SH-SY5Y (cell line): Measurements from ENCODE around the gene COX7A2.

ENCODE experiments used
- GATA2 ChIP-seq: IDR thresholded peaks from 2 replicates; pipeline ENCODE4 v1.6.1; 2011; ENCODE audit warnings: mild to moderate bottlenecking, low read depth, low read length
- GATA3 ChIP-seq: IDR thresholded peaks from 2 replicates; pipeline ENCODE4 v1.6.1; 2011; ENCODE audit warnings: low read depth, mild to moderate bottlenecking, low read length, moderate library complexity

Gene COX7A2

DNA sequence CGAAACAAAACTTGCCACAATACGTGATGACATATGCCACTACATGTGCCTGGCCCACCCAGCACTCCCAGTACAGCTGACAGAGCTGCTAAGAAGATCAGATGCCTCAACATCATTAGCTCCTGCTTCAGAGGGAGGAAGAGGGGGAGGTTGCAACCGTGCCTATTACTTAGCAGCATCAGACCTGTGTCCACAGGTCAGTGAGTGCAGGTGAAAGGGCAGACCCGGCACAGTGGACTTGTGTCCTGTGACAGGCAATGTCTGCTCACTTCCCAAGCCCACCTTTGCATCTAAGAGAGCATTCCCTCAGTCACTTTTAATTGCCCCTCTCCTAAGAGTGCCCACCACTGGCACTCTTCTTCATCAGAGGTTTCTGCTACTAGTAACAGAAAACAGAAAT lies 28.3 kb downstream of the COX7A2 start:
- TF ChIP-seq GATA2 (no peak), GATA3 (no peak)

DNA sequence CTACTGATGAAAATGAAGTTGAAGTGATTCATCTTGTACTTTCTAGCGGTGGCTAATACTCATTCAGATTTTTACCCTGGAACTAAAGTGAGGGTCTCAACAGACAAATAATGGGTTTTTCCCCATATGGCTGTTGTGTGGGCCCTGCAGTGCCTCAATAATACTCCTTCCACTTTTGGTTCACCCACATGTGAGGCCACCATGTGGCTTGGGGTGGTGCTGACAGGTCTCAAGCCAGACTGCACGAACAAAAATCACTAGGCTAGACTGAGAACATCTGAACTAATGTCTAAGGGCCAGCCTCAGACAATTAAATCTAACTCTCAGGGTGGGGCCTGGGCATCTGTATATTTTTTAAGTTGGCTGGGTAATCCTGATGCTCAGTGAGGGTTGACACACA lies 29.9 kb downstream of the COX7A2 start:
- TF ChIP-seq GATA3, result no peak
- no peak for TF ChIP-seq GATA2

DNA sequence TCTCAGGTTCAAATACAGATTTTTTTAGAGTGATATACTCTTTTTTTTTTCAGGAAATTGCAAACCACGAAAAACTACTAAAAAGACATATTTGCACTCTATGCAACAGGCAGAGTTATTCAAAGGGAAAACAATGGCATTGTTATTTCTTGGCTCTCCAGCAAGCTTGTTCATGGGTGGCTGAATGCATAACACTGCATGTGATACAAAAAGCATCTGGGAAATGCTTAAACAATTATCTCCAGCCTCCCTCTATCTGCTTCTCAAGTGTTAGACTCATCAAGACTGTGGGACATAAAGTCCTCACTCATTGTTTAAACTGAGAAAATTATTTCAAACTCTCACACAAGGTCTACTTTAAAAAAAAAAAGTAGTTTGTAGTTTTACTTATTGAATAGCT lies 30.5 kb downstream of the COX7A2 start:
- TF ChIP-seq GATA2 (no peak), GATA3 (no peak)

DNA sequence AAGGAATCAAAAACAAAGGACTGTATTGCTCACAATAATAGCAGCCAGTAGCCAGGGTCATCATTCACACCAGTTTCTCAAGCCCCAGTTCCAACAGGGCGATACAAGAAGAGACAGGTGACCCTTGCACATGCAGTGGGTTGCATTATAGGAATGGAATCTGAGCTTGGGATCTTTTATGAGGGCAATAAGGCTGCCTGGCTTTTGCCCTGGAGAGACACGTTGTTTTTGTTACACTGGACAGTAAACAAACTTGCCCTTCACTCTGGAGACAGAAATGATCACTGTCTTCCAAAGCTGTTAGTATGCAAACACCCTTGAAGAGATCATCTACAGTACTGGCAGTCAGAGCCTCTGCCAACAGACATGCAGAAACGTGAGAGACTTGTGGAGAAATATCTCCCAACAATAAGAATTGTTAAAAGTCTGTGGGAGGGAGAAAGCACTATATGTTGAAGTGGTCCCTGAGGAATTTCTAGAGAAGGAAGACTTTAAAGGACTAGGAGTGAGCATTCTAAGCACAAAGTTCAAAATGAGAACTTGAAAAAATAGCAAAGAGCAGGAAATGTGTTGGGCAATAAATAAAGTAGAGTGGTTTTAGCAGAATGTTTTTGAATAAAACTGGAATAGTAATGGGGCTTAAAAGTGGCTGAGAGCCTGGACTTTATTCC lies 31.5 kb downstream of the COX7A2 start:
- TF ChIP-seq GATA2, result no peak
- no peak for TF ChIP-seq GATA3

DNA sequence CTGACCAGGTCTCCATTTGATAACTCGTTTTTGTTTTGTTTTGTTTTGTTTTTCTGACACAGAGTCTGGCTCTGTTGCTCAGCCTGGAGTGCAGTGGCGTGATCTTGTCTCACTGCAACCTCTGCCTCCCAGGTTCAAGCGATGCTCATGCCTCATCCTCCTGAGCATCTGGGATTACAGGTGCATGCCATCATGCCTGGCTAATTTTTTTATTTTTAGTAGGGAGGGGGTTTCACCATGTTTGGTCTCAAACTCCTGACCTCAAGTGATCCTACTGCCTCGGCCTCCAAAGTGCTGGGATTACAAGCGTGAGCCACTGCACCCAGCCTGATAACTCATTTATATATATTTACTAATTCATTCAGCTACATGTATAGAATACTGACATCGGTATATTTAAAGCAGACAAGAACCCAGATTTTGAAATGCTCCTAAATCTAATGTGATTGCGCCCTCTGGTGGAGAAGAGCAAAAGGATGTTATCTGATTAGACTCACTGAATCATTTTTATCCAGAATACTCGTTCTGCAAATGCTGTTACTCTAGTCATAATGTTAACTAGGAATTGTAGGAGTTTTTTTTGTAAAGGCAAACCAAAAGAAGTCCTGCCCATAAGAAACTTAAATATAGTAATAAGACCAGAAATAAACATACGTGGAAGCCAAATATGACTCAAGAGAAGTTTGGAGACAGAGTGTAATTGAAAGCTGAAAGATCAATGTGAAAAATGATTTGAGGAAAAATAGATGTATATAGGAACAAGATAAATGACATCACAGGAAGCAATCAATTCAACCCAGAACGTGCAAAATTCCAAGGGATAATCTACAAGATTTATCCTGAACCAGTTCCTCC lies 32.5 kb downstream of the COX7A2 start:
- peak; percentile 80 for TF ChIP-seq GATA3
- TF ChIP-seq GATA2, result peak; percentile 71

DNA sequence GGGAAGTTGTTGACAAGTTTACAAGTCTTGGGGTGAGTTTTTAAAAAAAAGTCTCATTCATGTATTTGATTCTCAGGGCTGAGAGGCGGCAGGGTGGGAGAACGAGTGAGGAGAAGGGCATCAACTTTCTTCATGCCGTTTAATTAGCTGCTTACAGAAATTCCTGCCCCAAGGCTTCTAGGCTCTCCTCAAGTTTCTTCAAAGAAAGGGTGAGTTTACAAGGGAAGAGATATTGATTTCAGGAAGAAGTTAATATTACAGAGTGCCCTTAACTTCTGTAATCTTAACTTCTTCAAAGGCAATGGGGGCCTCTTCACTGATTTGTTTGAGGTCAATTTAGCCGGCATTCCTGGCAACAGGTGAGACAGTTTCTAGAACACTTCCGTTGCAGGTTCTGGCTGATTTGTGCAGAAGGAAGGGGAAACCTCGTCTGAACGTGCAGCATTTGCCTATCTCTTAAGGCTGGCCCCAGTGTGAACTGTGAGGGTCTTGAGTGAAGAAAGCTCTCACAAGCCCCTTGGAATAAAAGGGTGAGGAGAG lies 34.3 kb downstream of the COX7A2 start:
- no peak for TF ChIP-seq GATA2

DNA sequence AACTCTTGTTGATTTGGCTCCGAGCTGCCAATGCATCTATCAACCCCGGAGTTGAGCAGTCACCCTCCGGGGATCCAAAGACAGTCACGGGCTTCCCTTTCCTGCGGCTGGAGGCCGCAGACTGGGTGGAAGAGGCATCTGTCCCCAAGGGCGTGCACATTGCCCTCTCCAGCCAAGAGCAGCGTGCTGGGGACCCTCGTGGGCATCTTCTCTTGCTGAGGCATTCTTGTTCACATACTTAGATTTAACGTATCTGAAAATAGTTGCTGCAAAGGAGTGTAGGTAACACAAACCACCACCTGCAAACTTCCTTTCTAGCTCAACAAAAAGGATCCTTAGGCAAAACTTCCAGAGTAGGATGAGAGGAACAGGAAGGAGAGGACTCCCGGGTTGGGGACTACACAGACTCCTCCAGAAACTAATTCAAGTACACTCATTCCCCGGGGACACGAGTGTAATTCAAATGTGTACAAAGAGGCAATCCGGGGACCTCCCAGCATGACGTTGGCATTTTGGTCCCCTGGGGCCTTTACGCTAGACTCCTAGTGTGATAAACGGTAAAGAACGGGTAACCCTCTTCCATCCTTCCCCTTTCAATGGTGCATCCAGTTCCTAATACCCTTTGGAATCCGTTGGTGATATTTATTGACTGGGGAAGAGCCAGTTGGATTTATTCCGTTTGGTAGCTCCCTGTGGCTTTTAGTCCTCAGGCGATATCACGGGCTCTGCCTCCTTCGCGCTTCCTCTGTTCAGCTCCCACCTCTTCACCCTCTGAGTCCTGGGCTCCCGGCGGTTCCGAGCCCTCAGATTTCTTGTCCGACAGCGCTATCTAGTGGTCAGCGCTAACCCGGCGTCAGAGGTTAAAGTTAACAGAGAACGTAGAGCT lies 35.1 kb downstream of the COX7A2 start:
- TF ChIP-seq GATA3 (no peak), GATA2 (no peak)

DNA sequence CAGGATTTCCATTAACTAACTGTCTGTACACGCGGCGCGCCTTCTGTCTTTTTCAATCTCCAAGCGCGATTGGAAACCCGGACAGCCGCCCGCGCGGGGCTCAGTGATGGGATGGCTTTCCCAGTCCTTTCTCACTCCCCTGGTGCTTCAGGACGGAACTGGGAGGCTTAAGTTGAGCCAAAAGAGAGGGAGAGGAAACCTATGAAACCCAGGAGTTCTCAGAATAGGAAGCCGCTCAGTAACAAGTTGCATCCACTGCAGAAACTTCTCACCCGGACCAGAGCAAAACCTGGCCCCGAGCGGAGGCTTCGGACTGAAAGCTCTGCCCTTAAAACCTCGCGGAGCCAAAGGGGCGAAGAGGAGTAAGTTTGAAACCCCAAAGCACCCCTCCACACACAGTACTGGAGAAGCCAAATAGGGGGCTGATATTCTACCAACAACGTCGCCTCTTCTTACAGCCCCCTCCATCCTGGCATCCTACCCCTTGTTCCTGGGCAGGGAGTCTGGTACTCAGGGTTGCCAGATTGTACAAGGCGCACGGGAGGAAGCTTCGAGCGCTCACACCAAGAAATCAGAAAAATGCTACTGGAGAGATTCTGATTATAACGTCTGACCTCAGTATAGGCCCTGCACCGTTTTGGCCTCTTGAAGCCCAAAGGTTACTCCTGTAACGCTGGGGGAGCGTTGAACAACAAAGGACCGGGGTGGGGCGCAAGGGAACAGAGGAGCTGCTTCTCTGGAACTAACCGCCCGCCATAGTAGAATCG lies 36.8 kb downstream of the COX7A2 start:
- TF ChIP-seq GATA2 (no peak), GATA3 (no peak)

DNA sequence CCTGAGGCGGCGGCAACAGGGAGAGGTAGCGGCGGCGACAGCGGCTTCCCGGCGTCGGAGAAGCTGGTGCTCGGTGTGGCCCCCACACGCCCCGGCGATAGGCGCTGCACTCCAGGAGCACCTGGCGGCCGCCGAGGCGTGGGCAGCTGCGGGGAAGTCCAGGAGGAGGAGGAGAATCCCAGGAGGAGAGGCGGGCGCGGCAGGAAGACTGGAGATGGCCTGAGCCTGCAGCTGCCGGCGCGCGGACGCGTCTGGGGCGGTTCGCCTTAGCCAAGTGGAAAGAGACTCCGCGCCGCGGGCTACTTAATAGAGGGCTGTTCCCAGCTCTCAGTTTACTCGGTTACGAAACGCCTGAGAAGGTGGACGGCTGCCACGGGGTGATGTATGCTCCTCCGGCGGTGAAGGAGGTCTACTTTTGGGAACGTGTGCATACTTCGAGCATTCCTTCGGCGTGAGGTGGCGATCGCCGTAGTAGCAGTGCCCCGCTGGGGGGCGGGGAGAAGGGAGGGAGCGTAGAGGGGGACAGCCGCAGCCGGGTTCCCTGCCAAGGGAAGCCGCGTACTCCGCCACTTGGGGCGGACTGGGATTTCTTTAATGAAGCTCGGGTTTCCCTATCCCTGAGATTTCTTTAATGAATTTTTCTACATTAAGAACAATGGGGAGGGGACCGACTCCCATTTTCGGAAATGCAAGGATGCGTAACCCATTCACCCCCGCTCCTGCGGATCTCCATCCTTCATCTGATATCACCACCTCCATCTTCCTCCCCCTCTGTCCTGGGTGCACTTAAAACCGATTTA lies 37.6 kb downstream of the COX7A2 start, which contains the start of gene COL12A1:
Gene COL12A1, minus strand, starts transcription at position 278 of the 800 bp plus-strand sequence. CDS start 3,261 bp downstream, outside the sequence.
- TF ChIP-seq GATA2 (no peak), GATA3 (no peak)

DNA sequence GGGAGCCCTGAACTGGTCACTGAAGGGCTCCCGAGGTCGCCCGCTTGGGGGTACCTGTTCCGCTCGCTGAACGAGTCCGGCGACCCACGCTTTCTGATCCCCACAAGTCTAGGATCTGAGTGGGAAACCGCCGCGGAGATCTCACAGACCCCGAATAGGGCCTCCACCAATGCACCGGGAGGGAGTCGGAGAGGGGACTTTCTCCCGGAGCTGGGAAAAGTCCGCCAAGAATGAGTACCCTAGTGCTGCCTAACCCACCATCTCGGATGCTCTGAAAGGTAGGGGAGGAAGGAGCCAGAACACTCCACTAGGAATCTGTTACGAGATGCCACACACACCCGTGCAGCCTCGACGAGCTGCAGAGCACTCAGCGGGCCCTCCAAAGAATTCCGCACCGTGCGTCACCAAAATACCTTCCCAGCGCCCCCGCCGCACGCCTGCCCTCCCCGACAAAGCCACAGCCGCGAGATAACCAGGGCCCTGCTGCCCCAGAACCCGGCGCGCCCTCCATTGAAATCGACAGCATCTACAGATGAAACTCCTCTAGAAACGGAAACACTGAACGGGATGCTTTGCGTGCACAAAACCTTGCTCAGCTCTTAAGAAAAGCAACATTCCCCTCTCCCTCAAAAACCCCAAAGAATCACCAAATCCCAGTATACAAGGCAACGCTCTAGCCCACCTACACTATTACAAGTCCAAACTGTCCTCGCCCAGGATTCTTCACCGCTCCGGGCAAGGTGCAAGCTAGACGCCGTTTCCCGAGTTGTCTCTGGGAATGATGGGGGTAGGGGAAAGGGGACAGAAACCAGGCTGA lies 38.4 kb downstream of the COX7A2 start:
- TF ChIP-seq GATA3 (no peak), GATA2 (no peak)

DNA sequence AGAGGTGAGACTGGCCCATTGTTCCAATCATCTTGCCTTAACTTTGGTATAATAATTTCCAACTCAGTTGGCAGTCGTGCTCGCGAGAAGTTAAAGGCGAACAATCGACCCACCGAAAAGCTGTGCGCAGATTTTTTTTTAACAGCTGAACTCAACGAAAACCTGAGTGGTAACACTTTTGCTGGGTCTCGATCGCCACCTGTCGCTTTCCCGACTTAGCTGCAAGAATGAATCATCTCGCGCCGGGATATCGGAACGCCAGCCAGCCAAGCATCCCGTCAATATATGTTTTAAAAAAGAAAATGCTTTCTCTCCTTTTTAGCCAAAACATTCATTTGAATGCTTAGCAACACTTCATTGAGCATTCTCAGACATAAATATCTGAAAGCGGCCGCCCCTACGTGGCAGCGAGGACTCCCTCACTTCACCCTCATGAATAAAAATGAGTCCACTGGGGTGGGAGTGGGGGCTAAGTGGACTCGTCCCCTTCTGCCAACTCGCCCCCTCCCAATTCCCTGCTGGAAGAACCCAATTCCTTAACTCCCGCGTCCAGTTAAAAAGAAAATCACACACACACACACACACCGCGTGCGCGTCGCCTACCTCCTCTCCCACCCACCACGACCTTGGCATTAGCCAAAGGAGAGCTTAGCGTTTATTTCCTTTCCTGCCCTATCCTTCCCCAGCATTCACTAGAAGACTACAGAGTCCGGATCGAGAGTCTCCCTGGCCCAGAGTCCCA lies 39.2 kb downstream of the COX7A2 start:
- no peak for TF ChIP-seq GATA3
- TF ChIP-seq GATA2, result no peak

DNA sequence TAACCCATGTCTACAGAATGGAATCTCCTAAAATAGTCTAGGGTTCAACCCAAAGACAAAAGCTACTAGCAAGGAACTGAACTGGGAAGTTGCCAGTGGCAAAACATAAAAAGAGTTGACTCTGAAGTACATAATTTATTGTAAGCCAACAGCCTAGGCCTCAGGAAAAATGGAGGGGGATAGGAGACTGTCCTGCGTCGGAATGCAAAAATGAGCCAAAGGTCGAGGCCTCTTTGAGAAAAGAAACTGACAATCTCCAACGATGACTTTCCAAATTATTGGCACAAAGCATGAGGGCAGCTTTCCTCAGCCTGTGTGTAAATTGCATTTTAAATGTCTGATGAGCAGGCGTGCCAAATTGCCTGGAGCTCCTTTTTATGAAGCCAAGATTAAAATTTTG lies 39.9 kb downstream of the COX7A2 start:
- TF ChIP-seq GATA2 (no peak), GATA3 (no peak)
